ENCODE results near the gene SLC16A10. TPM values are rescaled to one million over a fixed set of nuclear protein-coding genes. Genes with fewer than 3 reads are reported as not detected.
A peak's percentile ranks its signal among the peaks of the same experiment; 100 is the strongest.

SLC16A10 gene
- total RNA-seq, 1 donor = not detected

- no peak overlapping the region for H3K4me3 ChIP-seq (ENCODE audit: low read depth, low read length)
- TF ChIP-seq, protein P1, sequence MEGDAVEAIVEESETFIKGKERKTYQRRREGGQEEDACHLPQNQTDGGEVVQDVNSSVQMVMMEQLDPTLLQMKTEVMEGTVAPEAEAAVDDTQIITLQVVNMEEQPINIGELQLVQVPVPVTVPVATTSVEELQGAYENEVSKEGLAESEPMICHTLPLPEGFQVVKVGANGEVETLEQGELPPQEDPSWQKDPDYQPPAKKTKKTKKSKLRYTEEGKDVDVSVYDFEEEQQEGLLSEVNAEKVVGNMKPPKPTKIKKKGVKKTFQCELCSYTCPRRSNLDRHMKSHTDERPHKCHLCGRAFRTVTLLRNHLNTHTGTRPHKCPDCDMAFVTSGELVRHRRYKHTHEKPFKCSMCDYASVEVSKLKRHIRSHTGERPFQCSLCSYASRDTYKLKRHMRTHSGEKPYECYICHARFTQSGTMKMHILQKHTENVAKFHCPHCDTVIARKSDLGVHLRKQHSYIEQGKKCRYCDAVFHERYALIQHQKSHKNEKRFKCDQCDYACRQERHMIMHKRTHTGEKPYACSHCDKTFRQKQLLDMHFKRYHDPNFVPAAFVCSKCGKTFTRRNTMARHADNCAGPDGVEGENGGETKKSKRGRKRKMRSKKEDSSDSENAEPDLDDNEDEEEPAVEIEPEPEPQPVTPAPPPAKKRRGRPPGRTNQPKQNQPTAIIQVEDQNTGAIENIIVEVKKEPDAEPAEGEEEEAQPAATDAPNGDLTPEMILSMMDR (IDR thresholded peaks at IDR 0.05; ENCODE audit: insufficient read depth, low read depth, low read length) = no peak
- DNase-seq (ENCODE audit: low read depth) = no peak
These were observed 117.6 kb downstream of the SLC16A10 start for GRCh38 chr6:111204881-111205280.

DNA sequence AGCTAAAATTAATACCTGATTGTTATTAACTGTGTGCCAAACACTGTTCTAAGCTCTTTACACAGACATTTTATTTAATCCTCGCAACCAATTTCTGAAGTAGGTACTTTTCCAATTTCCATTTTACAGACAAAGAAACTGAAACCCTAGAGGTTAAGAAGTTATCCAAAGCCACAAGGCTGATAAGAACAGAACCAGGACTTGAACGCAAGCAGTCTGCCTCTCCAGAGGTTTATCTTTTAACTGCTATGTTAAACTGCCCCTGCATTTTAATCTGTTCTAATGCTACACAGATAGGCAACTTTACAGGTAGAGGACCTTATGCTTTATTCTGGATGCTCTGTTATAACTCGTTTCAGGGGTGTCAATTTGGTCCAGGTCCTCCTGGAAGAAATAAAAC lies 118.2 kb downstream of the SLC16A10 start:
- TF ChIP-seq, protein P1 (IDR thresholded peaks at IDR 0.05; ENCODE audit: insufficient read depth, low read depth, low read length) = no peak
- H3K4me3 ChIP-seq (ENCODE audit: low read depth, low read length) = no peak overlapping the region
- no peak for DNase-seq (ENCODE audit: low read depth)

- TF ChIP-seq, protein P1 (IDR thresholded peaks at IDR 0.05; ENCODE audit: insufficient read depth, low read depth, low read length) = no peak
- DNase-seq (ENCODE audit: low read depth) = no peak
- no peak overlapping the region for H3K4me3 ChIP-seq (ENCODE audit: low read depth, low read length)
These were observed 120.0 kb downstream of the SLC16A10 start for GRCh38 chr6:111207141-111207858.

- no peak overlapping the region for H3K4me3 ChIP-seq (ENCODE audit: low read depth, low read length)
- no peak for DNase-seq (ENCODE audit: low read depth)
- TF ChIP-seq, protein P1 (IDR thresholded peaks at IDR 0.05; ENCODE audit: insufficient read depth, low read depth, low read length) = no peak
These were observed 121.6 kb downstream of the SLC16A10 start for GRCh38 chr6:111208933-111209332.

- TF ChIP-seq, protein P1 (IDR thresholded peaks at IDR 0.05; ENCODE audit: insufficient read depth, low read depth, low read length) = peak; percentile 79
- DNase-seq (ENCODE audit: low read depth) = peak; percentile 56
- no peak overlapping the region for H3K4me3 ChIP-seq (ENCODE audit: low read depth, low read length)
These were observed 123.0 kb downstream of the SLC16A10 start for GRCh38 chr6:111210194-111210728.

DNA sequence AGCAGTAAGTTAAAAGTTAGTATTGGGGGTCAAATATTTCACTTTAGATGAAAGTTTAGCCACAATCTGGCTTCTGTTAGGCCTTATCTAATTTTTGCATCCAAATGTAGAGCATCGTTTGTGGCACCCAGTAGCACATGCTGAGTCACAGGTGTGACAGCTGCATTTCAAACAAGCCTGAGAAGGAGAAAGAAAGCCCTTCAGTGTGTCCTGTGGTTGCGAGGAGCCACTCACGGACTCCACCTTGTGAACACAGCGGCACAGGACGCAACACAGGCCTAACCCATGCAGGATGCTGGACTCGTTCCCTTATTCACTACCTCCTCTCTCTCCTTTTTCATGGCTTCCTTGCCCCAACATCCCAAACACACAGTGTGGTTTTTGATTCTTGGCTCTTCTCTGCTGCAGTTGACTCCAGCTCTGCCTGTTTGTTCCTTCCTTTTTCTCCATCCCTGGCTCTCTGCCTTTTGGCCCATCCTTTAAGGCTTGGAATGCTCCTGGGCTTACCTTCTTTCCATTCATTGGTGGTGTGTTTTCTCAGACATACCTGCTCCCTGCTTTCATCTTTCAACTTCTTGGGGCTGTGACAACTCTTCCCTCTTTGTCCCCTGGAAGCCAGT lies 124.2 kb downstream of the SLC16A10 start:
- TF ChIP-seq, protein P1 (IDR thresholded peaks at IDR 0.05; ENCODE audit: insufficient read depth, low read depth, low read length) = no peak
- H3K4me3 ChIP-seq (ENCODE audit: low read depth, low read length) = no peak overlapping the region
- no peak for DNase-seq (ENCODE audit: low read depth)
